GM18951 (cell line): Measurements from ENCODE around the gene ACOT13.
"Not testable (repeated sequence)": the region's sequence is repeated elsewhere in the genome, so short reads cannot be mapped to it uniquely, and the experiment has no call there.

Experiments
- POLR2A ChIP-seq: IDR thresholded peaks from 4 replicates; pipeline ENCODE4 v1.6.1; 2011; ENCODE audit warnings: mild to moderate bottlenecking; ENCODE audit not compliant: insufficient read length, insufficient read depth; ENCODE audit errors: extremely low read depth
- in situ Hi-C: fragments of 300-500 bp; cut with MboI; formaldehyde crosslinking; loops from one replicate; pipeline ENCODE4 v1.12.0; 2022; ENCODE audit warnings: low sequenced_read_pairs, mixed read lengths, inconsistent platforms; ENCODE audit not compliant: unreplicated experiment

The ACOT13 gene

DNA sequence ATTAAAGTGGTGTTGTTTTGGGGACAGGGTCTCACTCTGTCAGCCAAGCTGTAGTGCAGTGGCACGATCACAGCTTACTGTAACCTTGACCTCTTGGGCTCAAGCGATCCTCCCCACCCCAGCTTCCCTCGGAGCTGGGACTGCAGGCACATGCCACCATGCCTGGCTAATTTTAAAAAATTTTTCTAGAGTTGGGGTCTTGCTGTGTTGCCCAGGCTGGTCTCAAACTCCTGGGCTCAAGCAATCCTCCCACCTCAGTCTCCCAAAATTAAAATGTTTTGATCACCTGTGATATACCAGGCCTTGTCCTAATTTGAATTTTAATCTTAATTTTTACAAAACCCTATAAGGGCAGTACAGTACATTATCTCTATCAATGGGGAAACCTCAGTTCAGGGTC is 25.5 kb downstream of the ACOT13 start:
- in situ Hi-C loops = loop anchor here (10.0 kb wide), 1 partner anchor 408 kb away; no protein-coding TSS in a partner anchor
- TF ChIP-seq POLR2A = no peak

DNA sequence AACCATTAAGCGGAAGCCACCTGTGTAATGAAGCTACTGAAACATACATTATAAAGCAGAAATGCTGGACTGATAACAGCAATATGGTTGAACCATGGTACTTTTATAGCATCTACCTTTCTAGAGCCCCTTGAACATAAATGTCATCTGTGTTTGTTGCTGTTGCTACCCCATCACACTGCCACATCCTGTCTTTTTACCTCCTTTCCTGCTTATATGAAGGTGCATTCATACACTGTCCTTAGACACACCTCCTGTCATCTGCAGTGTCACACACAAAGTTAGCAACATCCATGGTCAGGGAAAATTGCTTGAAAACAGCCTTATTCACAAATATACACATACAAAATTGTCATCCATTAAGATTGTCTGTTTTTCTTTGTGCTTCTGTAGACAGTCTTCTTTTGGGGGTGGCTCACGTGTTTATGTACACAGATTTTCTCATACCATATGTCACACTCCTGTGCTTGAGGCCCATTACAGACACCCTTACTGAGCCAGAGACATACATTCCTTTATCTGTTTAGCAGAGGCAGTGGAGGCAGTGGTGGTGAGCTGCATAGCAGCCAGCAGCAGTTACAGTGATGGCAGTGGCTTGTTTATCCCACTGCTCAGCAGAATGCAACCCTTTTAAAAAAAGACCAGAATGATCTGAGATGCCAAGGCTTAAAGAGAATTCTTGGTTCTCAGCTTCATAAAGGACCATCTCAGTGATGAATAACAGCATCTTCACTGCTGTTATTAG is 26.1 kb downstream of the ACOT13 start:
- TF ChIP-seq POLR2A = no peak
- in situ Hi-C loops = loop anchor here (10.0 kb wide), 1 partner anchor 408 kb away; no protein-coding TSS in a partner anchor

GRCh38 chr6:24694198-24694597 is 27.3 kb downstream of the ACOT13 start:
- in situ Hi-C loops = loop anchor here (10.0 kb wide), 1 partner anchor 409 kb away; no protein-coding TSS in a partner anchor
- no peak for TF ChIP-seq POLR2A

GRCh38 chr6:24695635-24696034 is 28.8 kb downstream of the ACOT13 start:
- in situ Hi-C loops = loop anchor here (10.0 kb wide), 1 partner anchor 411 kb away; no protein-coding TSS in a partner anchor

GRCh38 chr6:24696097-24696496 is 29.2 kb downstream of the ACOT13 start:
- no peak for TF ChIP-seq POLR2A
- in situ Hi-C loops = loop anchor here (10.0 kb wide), 1 partner anchor 411 kb away; no protein-coding TSS in a partner anchor

GRCh38 chr6:24699521-24700359 is 32.9 kb downstream of the ACOT13 start:
- TF ChIP-seq POLR2A = no peak
- in situ Hi-C loops = loop anchor here (10.0 kb wide), 1 partner anchor 415 kb away; no protein-coding TSS in a partner anchor

DNA sequence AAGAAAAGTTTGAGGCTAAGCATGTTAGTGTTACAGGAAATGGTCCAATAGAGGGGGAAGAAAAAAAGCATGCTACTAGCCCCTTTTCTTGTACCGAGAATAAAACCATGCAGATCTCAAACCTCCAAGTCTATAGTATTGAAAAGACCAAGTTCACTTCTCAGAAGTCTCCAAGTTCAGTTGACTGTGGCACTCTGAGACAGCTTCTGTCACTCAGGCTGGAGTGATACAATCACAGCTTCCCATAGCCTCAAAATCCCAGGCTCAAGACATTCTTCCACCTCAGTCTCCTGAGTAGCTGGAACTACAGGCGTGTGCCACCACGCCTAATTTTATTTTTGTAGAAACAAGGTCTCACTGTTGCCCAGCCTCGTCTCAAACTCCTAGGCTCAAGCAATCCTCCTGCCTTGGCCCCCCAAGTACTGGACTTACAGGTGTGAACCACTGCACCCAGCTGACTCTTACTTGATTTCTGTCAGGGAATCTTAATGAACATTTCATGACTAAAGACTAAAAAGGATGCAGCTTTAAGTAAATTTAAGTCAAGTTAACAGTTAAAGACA is 35.9 kb downstream of the ACOT13 start:
- TF ChIP-seq POLR2A = no peak
- in situ Hi-C loops = no loop called here

- no peak for TF ChIP-seq POLR2A
- in situ Hi-C loops = no loop called here
Measured at GRCh38 chr6:24704468-24704867, 37.6 kb downstream of the ACOT13 start.

GRCh38 chr6:24708612-24709011 is 41.7 kb downstream of the ACOT13 start:
- in situ Hi-C loops = loop anchor here (5.0 kb wide), 1 partner anchor 121 kb away; no protein-coding TSS in a partner anchor

GRCh38 chr6:24709014-24709711 is 42.3 kb downstream of the ACOT13 start:
- in situ Hi-C loops = loop anchor here (5.0 kb wide), 1 partner anchor 122 kb away; no protein-coding TSS in a partner anchor
- TF ChIP-seq POLR2A = no peak

More at GRCh38 chr6:24708612-24709011, 41.7 kb downstream of the ACOT13 start:
- no peak for TF ChIP-seq POLR2A

DNA sequence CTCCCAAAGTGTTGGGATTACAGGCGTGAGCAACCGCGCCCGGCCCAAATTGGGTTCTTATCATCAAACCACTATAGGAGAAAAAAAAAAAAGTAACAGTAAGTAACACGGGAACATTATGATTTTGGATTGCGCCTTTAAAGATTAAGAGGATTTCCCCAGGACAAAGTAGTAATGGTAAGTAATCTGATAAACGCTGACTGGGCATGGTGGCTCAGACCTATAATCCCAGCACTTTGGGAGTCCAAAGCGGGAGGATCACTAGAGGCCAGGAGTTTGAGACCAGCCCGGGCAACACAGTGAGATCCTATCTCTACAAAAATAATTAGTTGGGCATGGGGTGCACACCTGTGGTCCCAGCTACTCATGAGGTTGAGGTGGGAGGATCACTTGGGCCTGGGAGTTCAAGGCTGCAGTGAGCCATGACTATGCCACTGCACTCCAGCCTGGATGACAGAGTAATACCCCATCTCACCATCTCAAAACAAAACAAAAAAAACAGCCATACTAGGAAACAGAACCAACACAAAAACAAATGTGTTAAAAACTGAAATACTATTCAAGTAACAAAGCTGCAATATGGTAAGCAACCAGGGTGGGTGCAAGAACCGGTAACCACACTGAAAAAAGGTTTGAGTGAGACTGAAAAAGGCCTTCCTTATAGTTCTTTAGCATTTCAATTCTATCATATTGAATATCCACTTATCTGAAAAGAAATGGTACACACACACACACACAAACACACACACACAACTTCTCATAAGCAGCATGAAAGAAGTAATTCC is 43.8 kb downstream of the ACOT13 start:
- in situ Hi-C loops = no loop called here

DNA sequence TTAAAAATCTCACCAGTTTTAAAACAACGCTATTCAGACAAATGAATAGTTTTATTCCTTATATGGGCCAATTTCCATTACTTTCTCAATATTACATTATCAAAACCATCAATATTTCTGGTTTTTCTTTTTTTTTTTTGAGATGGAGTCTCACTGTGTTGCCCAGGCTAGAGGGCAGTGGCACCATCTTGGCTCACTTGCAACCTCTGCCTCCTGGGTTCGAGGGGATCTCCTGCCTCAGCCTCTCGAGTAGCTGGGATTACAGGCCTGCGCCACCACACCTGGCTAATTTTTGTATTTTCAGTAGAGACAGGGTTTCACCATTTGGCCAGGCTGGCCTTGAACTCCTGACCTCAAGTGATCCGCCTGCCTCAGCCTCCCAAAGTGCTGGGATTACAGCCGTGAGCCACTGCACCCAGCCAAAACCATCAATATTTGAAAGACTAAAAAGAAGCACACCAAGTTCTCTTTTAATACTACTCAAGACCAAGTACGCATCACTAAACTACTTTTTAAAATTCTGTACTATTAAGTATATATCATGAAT is 49.8 kb downstream of the ACOT13 start:
- in situ Hi-C loops = not testable (repeated sequence)

More for the DNA sequence above, 43.8 kb downstream of the ACOT13 start:
- TF ChIP-seq POLR2A = no peak
